HG03342 (cell line): Measurements from ENCODE around the gene ZNF77.
A peak's percentile ranks its signal among the peaks of the same experiment; 100 is the strongest.
"Not testable (repeated sequence)": the region's sequence is repeated elsewhere in the genome, so short reads cannot be mapped to it uniquely, and the experiment has no call there.

ENCODE experiments used
- ATAC-seq: cut with Tn5 transposase; IDR thresholded peaks from one replicate; pipeline ENCODE4 v1.9.1; 2021; ENCODE audit warnings: mild to moderate bottlenecking, moderate library complexity; ENCODE audit not compliant: unreplicated experiment

ZNF77 gene

DNA sequence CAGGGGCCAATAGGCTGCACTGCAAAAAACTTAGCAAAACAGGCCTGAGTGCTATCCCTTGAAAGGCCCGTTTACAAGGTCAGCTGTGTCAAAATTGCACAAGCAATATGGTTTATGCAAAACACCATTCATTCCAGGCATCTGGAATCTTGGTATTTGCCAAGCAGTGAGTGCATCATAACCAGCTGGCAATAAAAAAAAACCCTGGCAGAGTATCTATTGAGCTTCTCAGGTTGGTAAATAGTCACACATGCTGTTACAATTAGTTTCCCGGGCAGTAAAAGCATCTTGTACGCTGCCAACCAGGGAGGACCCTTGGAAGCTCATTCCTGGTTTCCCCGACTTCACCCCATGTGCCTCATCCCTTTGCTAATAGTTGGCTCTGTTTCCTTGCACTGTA, 21.3 kb downstream of the ZNF77 start:
- ATAC-seq, result no peak

GRCh38 chr19:2922987-2923386, 21.8 kb downstream of the ZNF77 start:
- no peak for ATAC-seq

DNA sequence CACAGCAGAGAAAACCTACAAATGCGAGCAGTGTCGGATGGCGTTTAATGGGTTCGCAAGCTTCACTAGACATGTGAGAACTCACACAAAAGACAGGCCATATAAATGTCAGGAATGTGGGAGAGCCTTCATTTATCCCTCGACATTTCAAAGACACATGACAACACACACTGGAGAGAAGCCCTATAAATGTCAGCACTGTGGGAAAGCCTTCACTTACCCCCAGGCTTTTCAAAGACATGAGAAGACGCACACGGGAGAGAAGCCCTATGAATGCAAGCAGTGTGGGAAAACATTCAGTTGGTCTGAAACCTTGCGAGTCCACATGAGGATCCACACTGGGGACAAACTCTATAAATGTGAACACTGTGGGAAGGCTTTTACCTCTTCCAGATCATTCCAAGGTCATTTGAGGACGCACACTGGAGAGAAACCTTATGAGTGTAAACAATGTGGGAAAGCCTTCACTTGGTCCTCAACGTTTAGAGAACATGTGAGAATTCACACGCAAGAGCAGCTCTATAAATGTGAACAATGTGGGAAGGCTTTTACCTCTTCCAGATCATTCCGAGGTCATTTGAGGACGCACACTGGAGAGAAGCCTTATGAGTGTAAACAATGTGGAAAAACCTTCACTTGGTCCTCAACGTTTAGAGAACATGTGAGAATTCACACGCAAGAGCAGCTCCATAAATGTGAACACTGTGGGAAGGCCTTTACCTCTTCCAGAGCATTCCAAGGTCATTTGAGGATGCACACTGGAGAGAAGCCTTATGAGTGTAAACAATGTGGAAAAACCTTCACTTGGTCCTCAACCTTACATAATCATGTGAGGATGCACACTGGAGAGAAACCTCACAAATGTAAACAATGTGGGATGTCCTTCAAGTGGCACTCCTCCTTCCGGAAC, 27.2 kb downstream of the ZNF77 start:
- ATAC-seq, result no peak

- no peak for ATAC-seq
Measured at GRCh38 chr19:2912306-2912705, 32.5 kb downstream of the ZNF77 start.

DNA sequence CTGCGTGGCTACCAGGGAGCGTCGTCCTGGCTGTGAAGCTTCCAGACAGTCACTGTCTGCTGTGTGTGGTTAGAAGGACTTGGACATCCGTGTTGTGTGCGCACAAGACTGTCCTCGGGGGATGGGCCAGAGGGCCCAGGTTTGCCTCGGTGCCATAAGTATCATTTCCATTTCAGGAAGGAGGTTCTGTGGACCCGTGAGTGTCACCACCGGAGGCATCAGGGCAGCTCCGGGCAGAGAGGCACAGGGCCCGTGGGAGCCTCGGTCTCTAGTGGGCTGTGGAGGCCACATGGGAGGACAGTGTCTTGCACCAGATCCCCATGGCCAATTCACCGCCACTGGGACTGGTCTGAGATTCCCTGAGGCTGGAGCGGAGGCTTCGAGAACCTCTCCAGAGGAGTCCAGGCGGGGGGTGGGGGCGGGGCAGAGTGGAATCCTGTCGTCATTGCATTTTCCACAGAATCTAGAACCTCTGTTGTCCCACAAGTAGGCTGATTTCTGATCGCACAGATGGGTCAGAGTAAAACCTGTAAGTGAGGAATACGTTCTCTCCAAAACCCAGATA, 38.1 kb downstream of the ZNF77 start:
- no peak for ATAC-seq

- no peak for ATAC-seq
Measured at GRCh38 chr19:2905918-2906519, 38.8 kb downstream of the ZNF77 start.

- not testable (repeated sequence) for ATAC-seq
Measured at GRCh38 chr19:2903326-2903725, 41.4 kb downstream of the ZNF77 start.

DNA sequence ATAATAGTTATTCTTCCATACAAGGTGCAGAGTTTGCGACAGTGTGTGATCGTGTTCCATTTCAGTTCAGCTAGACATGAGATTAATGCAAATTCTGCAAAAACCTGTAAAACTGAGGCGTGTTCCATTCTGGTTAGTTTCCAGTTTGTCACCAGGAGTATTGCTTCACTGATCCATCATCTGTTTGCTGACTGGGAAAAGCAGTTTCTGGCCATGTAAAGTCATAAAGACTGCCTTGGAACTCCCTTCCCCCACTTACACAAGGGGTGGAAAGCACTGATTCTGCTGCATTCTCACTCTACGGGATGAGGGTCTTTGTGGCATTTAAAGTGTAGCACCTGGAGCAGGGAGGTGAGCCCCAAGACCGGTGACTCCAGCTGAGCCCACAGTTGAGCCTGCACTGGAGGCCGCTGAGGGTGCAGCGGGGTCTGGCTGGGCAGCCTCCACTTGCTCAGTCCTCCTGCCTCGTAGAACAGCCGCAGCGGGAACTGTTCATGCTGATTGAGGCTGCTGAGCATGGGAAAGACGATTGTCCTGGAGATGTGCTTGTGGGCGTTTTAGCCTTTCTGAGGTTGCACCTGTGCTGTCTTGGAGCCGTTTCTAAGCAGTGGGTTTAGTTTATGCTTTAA, 42.1 kb downstream of the ZNF77 start:
- ATAC-seq, result no peak

GRCh38 chr19:2900296-2901252, 44.2 kb downstream of the ZNF77 start, which contains the start of gene ZNF57:
ZNF57 (plus strand) TSS chr19:2900928; CDS start chr19:2901046, 118 bp downstream.
- ATAC-seq, result peak; percentile 93

DNA sequence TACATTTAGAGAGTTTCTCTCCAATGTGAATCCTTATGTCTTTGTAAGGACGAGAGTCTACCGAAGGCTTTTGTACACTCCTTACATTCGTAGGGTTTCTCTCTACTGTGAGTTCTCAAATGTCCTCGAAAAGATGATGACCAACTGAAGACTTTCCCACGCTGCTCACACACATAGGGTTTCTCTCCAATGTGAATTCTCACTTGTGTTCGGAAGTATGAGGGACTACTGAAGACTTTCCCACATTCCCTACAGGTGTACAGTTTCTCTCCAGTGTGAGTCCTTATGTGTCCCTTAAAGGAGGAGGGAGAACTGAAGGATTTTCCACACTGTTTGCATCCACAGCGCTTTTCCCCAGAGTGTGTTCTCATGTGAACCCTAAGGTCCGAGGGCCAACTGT, 48.1 kb downstream of the ZNF77 start:
- ATAC-seq, result no peak

DNA sequence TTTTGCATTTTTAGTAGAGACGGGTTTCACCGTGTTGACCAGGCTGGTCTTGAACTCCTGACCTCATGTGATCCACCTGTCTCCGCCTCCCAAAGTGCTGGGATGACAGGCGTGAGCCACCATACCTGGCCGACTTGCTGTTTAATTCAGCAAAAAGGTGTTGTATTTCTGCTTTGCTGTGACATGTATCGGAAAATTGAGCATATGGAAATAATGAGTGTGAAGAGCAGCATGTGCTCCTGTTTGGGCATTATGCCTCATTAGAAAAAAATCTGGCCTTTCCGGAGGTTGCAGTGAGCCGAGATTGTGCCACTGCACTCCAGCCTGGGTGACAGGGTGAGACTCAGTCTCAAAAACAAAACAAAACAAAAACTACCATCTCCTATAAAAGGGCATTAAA, 54.2 kb downstream of the ZNF77 start:
- not testable (repeated sequence) for ATAC-seq

GRCh38 chr19:2888731-2889224, 56.0 kb downstream of the ZNF77 start:
- ATAC-seq, result no peak

- no peak for ATAC-seq
Measured at GRCh38 chr19:2887391-2887914, 57.3 kb downstream of the ZNF77 start.

DNA sequence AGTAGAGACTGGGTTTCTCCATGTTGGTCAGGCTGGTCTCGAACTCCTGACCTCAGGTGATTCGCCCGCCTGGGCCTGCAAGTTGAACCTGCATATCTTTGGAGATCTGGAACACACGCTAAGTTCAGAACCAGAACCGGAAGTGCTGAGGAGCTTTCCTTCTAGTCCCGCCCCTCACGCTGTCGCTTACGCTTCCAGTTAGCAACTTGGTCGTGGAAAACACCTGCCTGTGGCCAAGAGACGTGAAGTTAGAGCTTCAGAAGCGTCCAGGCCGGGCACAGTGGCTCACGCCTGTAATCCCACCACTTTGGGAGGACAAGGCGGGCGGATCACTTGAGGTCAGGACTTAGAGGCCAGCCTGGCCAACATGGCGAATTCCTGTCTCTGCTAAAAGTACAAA, 59.0 kb downstream of the ZNF77 start:
- no peak for ATAC-seq

- ATAC-seq, result no peak
Measured at GRCh38 chr19:2883686-2884439, 60.9 kb downstream of the ZNF77 start.
